Brain microvascular endothelial cell (primary cell): Measurements from ENCODE around the gene DGKG.

Experiments used
- DNase-seq: peaks from one replicate; pipeline ENCODE4 v3.0.0-alpha.2; 2020
- H3K27ac ChIP-seq: fragments of 250-450 bp; sonication (Bioruptor Pico); 2 replicates; pipeline ENCODE4 v1.5.1; 2020; ENCODE audit warnings: mild to moderate bottlenecking, moderate library complexity
- H3K27me3 ChIP-seq: fragments of 250-450 bp; sonication (Bioruptor Pico); replicated peaks from 2 replicates; pipeline ENCODE4 v1.5.1; 2020; ENCODE audit warnings: mild to moderate bottlenecking
- H3K36me3 ChIP-seq: fragments of 250-450 bp; sonication (Bioruptor Pico); replicated peaks from 2 replicates; pipeline ENCODE4 v1.5.1; 2020; ENCODE audit warnings: mild to moderate bottlenecking
- H3K4me3 ChIP-seq: 2 replicates; pipeline ENCODE4 v1.5.1; 2011; ENCODE audit warnings: low read depth, mild to moderate bottlenecking, control low read depth, low read length, moderate library complexity
- in situ Hi-C: cut with HindIII; loops from 2 replicates; pipeline ENCODE4 v1.10.0; 2017; ENCODE audit warnings: low sequenced_read_pairs, low pct_ligation_motif_present
- TF ChIP-seq, protein P1 (sequence below): IDR thresholded peaks from 2 replicates; pipeline ENCODE4 v1.5.1; 2011; ENCODE audit warnings: low read depth, mild to moderate bottlenecking, moderate library complexity, low read length, control low read depth, inconsistent platforms; ENCODE audit errors: missing control alignments

The DGKG gene

DNA sequence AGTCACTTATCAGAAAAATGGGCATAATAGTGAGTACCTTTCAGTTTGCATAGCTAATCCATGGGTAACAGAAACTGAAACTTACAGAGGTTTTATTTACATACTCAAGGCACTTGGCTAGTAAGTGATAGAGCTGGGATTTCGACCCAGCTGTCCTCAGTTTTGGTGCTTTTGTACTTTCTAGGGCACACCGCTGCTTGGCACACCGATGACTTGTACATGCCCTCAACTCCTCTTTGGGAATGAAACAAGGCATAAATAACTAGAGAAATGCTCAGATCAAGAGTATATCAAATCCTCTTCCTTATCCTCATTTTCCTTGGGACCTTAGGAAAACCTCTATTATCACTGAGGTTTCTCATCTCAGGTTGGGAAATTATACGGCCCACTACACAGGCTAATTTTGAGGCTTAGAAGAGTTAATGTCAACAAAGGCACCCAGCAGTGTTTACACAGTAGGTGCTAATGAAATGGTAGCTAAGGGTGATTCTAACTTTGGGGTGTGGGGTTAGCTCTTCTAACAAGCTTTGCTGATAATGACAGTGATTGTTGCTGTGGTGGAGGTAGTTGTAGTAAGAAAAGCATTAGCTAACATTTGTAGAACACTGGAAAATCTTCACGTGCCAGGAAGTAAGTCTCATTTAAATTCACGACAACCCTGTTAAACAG is 20.3 kb upstream of the DGKG start:
- no peaks in the 10 kb centered on the region for H3K27me3 ChIP-seq
- H3K36me3 ChIP-seq = no peaks in the 10 kb centered on the region
- in situ Hi-C loops = no loop called here
- H3K4me3 ChIP-seq = no peak overlapping the region
- DNase-seq = no peak
- no peak overlapping the region for H3K27ac ChIP-seq
- TF ChIP-seq, protein P1, sequence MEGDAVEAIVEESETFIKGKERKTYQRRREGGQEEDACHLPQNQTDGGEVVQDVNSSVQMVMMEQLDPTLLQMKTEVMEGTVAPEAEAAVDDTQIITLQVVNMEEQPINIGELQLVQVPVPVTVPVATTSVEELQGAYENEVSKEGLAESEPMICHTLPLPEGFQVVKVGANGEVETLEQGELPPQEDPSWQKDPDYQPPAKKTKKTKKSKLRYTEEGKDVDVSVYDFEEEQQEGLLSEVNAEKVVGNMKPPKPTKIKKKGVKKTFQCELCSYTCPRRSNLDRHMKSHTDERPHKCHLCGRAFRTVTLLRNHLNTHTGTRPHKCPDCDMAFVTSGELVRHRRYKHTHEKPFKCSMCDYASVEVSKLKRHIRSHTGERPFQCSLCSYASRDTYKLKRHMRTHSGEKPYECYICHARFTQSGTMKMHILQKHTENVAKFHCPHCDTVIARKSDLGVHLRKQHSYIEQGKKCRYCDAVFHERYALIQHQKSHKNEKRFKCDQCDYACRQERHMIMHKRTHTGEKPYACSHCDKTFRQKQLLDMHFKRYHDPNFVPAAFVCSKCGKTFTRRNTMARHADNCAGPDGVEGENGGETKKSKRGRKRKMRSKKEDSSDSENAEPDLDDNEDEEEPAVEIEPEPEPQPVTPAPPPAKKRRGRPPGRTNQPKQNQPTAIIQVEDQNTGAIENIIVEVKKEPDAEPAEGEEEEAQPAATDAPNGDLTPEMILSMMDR = no peak

GRCh38 chr3:186381424-186382216 is 19.6 kb upstream of the DGKG start:
- Histone ChIP-seq H3K27ac (no peak overlapping the region), H3K36me3 (no peaks in the 10 kb centered on the region), H3K4me3 (no peak overlapping the region), H3K27me3 (no peaks in the 10 kb centered on the region)
- DNase-seq = no peak
- in situ Hi-C loops = no loop called here
- TF ChIP-seq, protein P1 = no peak

DNA sequence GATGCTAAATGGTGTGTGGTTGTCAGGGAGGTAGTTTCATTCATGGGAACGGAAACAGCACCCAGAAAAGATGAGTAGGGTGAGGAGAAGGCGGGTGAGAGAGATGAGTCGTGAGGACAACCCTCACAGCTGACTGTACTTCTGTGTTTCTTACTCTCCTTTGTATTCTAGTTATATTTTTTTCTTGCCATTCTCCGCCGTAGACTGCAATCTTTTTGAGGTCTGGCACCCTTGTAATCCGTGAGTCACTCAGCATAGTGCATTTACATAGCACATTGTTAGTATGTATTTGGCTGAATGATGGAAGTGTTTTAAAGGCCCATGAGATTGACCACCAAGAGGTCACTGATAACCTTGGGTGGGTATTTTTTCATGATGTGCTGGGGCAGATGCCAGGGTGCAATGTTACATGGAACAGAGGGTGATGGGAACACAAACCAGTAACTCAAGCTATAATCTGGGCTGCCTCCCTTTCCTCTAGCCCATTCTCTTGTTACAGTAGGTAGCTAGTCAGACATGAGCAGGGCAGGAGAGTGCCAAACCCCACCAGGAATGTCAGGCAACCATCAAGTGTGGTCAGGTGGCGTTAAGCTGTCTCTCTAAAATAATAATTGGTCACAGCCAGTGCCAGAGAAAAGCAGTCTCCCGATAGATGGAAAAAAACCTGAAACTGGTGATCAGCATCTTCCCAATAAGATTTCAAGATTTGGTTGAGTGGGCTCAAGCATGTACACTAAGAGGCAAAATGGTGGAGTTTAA is 18.8 kb upstream of the DGKG start:
- no peak overlapping the region for H3K27ac ChIP-seq
- H3K27me3 ChIP-seq = peaks cover 7% of the 10 kb centered on the region
- peak; percentile 35 for DNase-seq
- no peak overlapping the region for H3K4me3 ChIP-seq
- H3K36me3 ChIP-seq = no peaks in the 10 kb centered on the region
- TF ChIP-seq, protein P1 = no peak
- in situ Hi-C loops = no loop called here

DNA sequence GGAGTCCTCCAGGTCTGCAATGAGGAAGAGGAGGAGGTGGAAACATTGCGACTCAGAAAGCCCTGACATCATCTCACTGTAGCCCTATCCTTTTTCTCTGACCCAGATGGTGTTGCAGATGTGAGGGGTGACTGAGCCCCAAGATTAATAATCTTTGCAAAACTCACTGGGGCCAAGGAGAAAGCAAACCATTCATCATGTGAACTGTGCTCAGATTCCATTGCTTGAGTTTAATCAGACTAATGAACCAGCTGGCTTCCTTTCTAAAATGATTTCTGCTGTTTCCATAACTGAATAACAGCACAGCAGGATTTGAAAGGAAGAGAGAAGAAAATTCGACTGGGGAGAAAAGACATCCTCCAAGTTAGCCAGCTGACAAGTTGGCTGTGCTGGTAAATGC is 13.4 kb upstream of the DGKG start:
- H3K27ac ChIP-seq = no peak overlapping the region
- H3K36me3 ChIP-seq = no peaks in the 10 kb centered on the region
- in situ Hi-C loops = no loop called here
- TF ChIP-seq, protein P1 = no peak
- no peak overlapping the region for H3K4me3 ChIP-seq
- no peak for DNase-seq
- H3K27me3 ChIP-seq = peaks cover 18% of the 10 kb centered on the region

- H3K4me3 ChIP-seq = no peak overlapping the region
- in situ Hi-C loops = no loop called here
- no peak overlapping the region for H3K27ac ChIP-seq
- TF ChIP-seq, protein P1 = no peak
- no peaks in the 10 kb centered on the region for H3K36me3 ChIP-seq
- no peak for DNase-seq
- H3K27me3 ChIP-seq = peaks cover 18% of the 10 kb centered on the region
These were observed 12.3 kb upstream of the DGKG start for GRCh38 chr3:186374376-186374775.
